GM23338 (cell line): ENCODE measurements around the gene LRFN4. TPM values are rescaled to one million over a fixed set of nuclear protein-coding genes. Genes with fewer than 3 reads are reported as not detected.

Experiments
- ATAC-seq: fragments of 200-7000 bp; cut with Tn5 transposase; 3 replicates; pipeline ENCODE4 v1.9.1; 2020
- DNase-seq: peaks from one replicate; pipeline ENCODE4 v3.0.0-alpha.2; 2015; ENCODE audit warnings: low spot score
- H2AFZ ChIP-seq: fragments of 200-600 bp; sonication (generic); 2 replicates; pipeline ENCODE4 v1.8.0; 2016; ENCODE audit warnings: antibody characterized with exemption, mild to moderate bottlenecking, moderate library complexity
- H3F3A ChIP-seq: fragments of 200-600 bp; sonication (generic); replicated peaks from 2 replicates; pipeline ENCODE4 v1.8.0; 2017; ENCODE audit warnings: antibody characterized with exemption, mixed run types, low read depth
- H3K27ac ChIP-seq: fragments of 200-600 bp; sonication (generic); 2 replicates; pipeline ENCODE4 v1.6.1; 2016; ENCODE audit warnings: low read depth
- H3K27me3 ChIP-seq: fragments of 200-600 bp; sonication (generic); 2 replicates; pipeline ENCODE4 v1.8.0; 2016; ENCODE audit warnings: mild to moderate bottlenecking, mixed run types, moderate library complexity; ENCODE audit not compliant: insufficient read depth
- H3K36me3 ChIP-seq: fragments of 200-600 bp; sonication (generic); 2 replicates; pipeline ENCODE4 v1.8.0; 2016; ENCODE audit warnings: mild to moderate bottlenecking; ENCODE audit not compliant: insufficient read depth
- H3K4me1 ChIP-seq: fragments of 200-600 bp; sonication (generic); 2 replicates; pipeline ENCODE4 v1.8.0; 2016; ENCODE audit warnings: mild to moderate bottlenecking, moderate library complexity; ENCODE audit not compliant: insufficient read depth
- H3K4me2 ChIP-seq: fragments of 200-600 bp; sonication (generic); 2 replicates; pipeline ENCODE4 v1.7.1; 2017; ENCODE audit warnings: mixed run types
- H3K4me3 ChIP-seq: fragments of 200-600 bp; sonication (generic); 2 replicates; pipeline ENCODE4 v1.6.1; 2016; ENCODE audit warnings: mixed run types
- H3K79me2 ChIP-seq: fragments of 200-600 bp; sonication (generic); replicated peaks from 2 replicates; pipeline ENCODE4 v1.8.0; 2017; ENCODE audit warnings: mild to moderate bottlenecking; ENCODE audit not compliant: insufficient read depth
- H3K9me2 ChIP-seq: fragments of 200-600 bp; sonication (generic); 2 replicates; pipeline ENCODE4 v1.8.0; 2017; ENCODE audit not compliant: insufficient read depth
- H4K20me1 ChIP-seq: fragments of 200-600 bp; sonication (generic); replicated peaks from 2 replicates; pipeline ENCODE4 v1.8.0; 2017; ENCODE audit warnings: mild to moderate bottlenecking; ENCODE audit not compliant: insufficient read depth
- H3K27ac Mint-ChIP-seq: 2 replicates; pipeline ENCODE4 v1.8.0; 2020; ENCODE audit warnings: inconsistent platforms, mild to moderate bottlenecking, moderate library complexity, mixed read lengths
- H3K27me3 Mint-ChIP-seq: 3 replicates; pipeline ENCODE4 v1.8.0; 2022; ENCODE audit warnings: low read depth, mild to moderate bottlenecking, moderate library complexity, mixed read lengths, inconsistent platforms; ENCODE audit not compliant: insufficient read depth, poor library complexity
- H3K36me3 Mint-ChIP-seq: 3 replicates; pipeline ENCODE4 v1.8.0; 2021; ENCODE audit warnings: low read depth, mild to moderate bottlenecking, inconsistent platforms, moderate library complexity, mixed read lengths
- H3K4me1 Mint-ChIP-seq: 3 replicates; pipeline ENCODE4 v1.8.0; 2020; ENCODE audit warnings: mild to moderate bottlenecking, inconsistent platforms, mixed read lengths
- H3K4me3 Mint-ChIP-seq: 3 replicates; pipeline ENCODE4 v1.8.0; 2021; ENCODE audit warnings: moderate library complexity, mild to moderate bottlenecking, inconsistent platforms, mixed read lengths
- H3K9me3 Mint-ChIP-seq: 3 replicates; pipeline ENCODE4 v1.8.0; 2020; ENCODE audit warnings: moderate library complexity, mild to moderate bottlenecking, inconsistent platforms, mixed read lengths
- CREB1 ChIP-seq: fragments of 250-450 bp; sonication (Bioruptor Pico); IDR thresholded peaks from 2 replicates; pipeline ENCODE4 v1.5.0; 2020; ENCODE audit warnings: low read depth, mild to moderate bottlenecking, moderate library complexity
- EZH2 ChIP-seq: fragments of 200-600 bp; sonication (generic); IDR thresholded peaks from one replicate; pipeline ENCODE4 v1.8.0; 2017; ENCODE audit warnings: antibody characterized with exemption, mild to moderate bottlenecking, low read depth; ENCODE audit not compliant: unreplicated experiment
- EZH2phosphoT487 ChIP-seq: fragments of 200-600 bp; sonication (generic); IDR thresholded peaks from one replicate; pipeline ENCODE4 v1.8.1; 2018; ENCODE audit warnings: antibody characterized with exemption; ENCODE audit not compliant: unreplicated experiment
- JUNB ChIP-seq: IDR thresholded peaks from one replicate; pipeline ENCODE4 v1.6.1; 2016; ENCODE audit warnings: antibody characterized with exemption; ENCODE audit not compliant: unreplicated experiment
- NANOG ChIP-seq: IDR thresholded peaks from 2 replicates; pipeline ENCODE4 v1.6.1; 2016; ENCODE audit warnings: antibody characterized with exemption, borderline replicate concordance
- POLR2AphosphoS5 ChIP-seq: IDR thresholded peaks from 2 replicates; pipeline ENCODE4 v1.6.1; 2016; ENCODE audit warnings: antibody characterized with exemption, low read depth
- REST ChIP-seq: IDR thresholded peaks from one replicate; pipeline ENCODE4 v1.6.1; 2018; ENCODE audit warnings: antibody characterized with exemption; ENCODE audit not compliant: unreplicated experiment
- STAT1 ChIP-seq: IDR thresholded peaks from one replicate; pipeline ENCODE4 v1.6.1; 2016; ENCODE audit warnings: antibody characterized with exemption; ENCODE audit not compliant: unreplicated experiment
- ZNF114 ChIP-seq: fragments of 250-450 bp; sonication (Bioruptor Pico); IDR thresholded peaks from 2 replicates; pipeline ENCODE4 v1.5.0; 2020; ENCODE audit warnings: mild to moderate bottlenecking, moderate library complexity
- ZNF331 ChIP-seq: fragments of 250-450 bp; sonication (Bioruptor Pico); IDR thresholded peaks from 2 replicates; pipeline ENCODE4 v1.5.0; 2020; ENCODE audit warnings: low read depth, mild to moderate bottlenecking, moderate library complexity
- polyA plus RNA-seq: library from polyadenylated mRNA; unstranded; fragments of >200 nt; fragmentation: Nextera tagmentation; extraction: Ambion mirVana; gene quantifications from 2 replicates; pipeline ENCODE4 v1.2.1, GENCODE V29; 2016
- total RNA-seq: library from RNA; depleted of rRNA; stranded (reverse); fragments of >200 nt; shearing (Covaris generic); gene quantifications from 2 replicates; pipeline ENCODE4 v1.2.3, GENCODE V29; 2014
- TF ChIP-seq, protein P1 (sequence below), 2 experiments: fragments of 200-600 bp in 1 of 2; sonication (generic) in 1 of 2; conservative IDR thresholded peaks; 2 replicates each; pipeline versions ENCODE4 v1.5.1 to v1.6.1; 2016 to 2017; ENCODE audit warnings: antibody characterized with exemption in 2 of 2, low read depth in 2 of 2, mild to moderate bottlenecking in 2 of 2, moderate library complexity in 1 of 2
- TF ChIP-seq, protein P2 (sequence below): fragments of 250-450 bp; sonication (Bioruptor Pico); IDR thresholded peaks from 2 replicates; pipeline ENCODE4 v1.5.0; 2020; ENCODE audit warnings: mild to moderate bottlenecking, moderate library complexity

The LRFN4 gene
- total and polyA plus RNA-seq, 2 experiments from 2014 or later: 9.8 to 63.5 TPM

- no peak overlapping the region for H3K4me2 ChIP-seq
- H3K4me1 Mint-ChIP-seq: peaks cover 52% of the 10 kb centered on the region
- H3K27me3 Mint-ChIP-seq: peaks cover 11% of the 10 kb centered on the region
- H4K20me1 ChIP-seq: no peaks in the 10 kb centered on the region
- no peaks in the 10 kb centered on the region for H3K79me2 ChIP-seq
- ATAC-seq: no peak
- H3K4me3 Mint-ChIP-seq: no peak overlapping the region
- no peaks in the 10 kb centered on the region for H3K9me3 Mint-ChIP-seq
- H2AFZ ChIP-seq: no peak overlapping the region
- H3K9me2 ChIP-seq: no peaks in the 10 kb centered on the region
- H3K27ac ChIP-seq: no peak overlapping the region
- H3F3A ChIP-seq: no peaks in the 10 kb centered on the region
- no peak for DNase-seq
- H3K27ac Mint-ChIP-seq: no peak overlapping the region
- H3K36me3 ChIP-seq: no peaks in the 10 kb centered on the region
- no peak for TF ChIP-seq JUNB
- TF ChIP-seq ZNF114 (CRISPR knock-in tag): no peak
- TF ChIP-seq REST: no peak
- TF ChIP-seq, protein P1, sequence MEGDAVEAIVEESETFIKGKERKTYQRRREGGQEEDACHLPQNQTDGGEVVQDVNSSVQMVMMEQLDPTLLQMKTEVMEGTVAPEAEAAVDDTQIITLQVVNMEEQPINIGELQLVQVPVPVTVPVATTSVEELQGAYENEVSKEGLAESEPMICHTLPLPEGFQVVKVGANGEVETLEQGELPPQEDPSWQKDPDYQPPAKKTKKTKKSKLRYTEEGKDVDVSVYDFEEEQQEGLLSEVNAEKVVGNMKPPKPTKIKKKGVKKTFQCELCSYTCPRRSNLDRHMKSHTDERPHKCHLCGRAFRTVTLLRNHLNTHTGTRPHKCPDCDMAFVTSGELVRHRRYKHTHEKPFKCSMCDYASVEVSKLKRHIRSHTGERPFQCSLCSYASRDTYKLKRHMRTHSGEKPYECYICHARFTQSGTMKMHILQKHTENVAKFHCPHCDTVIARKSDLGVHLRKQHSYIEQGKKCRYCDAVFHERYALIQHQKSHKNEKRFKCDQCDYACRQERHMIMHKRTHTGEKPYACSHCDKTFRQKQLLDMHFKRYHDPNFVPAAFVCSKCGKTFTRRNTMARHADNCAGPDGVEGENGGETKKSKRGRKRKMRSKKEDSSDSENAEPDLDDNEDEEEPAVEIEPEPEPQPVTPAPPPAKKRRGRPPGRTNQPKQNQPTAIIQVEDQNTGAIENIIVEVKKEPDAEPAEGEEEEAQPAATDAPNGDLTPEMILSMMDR (conservative IDR thresholded peaks at IDR 0.05; ENCODE audit: low read depth in 2 of 2): no peak
- no peak for TF ChIP-seq POLR2AphosphoS5
- TF ChIP-seq ZNF331 (CRISPR knock-in tag): no peak
- TF ChIP-seq STAT1: no peak
- TF ChIP-seq EZH2: no peak
- TF ChIP-seq NANOG: no peak
- TF ChIP-seq, protein P2, sequence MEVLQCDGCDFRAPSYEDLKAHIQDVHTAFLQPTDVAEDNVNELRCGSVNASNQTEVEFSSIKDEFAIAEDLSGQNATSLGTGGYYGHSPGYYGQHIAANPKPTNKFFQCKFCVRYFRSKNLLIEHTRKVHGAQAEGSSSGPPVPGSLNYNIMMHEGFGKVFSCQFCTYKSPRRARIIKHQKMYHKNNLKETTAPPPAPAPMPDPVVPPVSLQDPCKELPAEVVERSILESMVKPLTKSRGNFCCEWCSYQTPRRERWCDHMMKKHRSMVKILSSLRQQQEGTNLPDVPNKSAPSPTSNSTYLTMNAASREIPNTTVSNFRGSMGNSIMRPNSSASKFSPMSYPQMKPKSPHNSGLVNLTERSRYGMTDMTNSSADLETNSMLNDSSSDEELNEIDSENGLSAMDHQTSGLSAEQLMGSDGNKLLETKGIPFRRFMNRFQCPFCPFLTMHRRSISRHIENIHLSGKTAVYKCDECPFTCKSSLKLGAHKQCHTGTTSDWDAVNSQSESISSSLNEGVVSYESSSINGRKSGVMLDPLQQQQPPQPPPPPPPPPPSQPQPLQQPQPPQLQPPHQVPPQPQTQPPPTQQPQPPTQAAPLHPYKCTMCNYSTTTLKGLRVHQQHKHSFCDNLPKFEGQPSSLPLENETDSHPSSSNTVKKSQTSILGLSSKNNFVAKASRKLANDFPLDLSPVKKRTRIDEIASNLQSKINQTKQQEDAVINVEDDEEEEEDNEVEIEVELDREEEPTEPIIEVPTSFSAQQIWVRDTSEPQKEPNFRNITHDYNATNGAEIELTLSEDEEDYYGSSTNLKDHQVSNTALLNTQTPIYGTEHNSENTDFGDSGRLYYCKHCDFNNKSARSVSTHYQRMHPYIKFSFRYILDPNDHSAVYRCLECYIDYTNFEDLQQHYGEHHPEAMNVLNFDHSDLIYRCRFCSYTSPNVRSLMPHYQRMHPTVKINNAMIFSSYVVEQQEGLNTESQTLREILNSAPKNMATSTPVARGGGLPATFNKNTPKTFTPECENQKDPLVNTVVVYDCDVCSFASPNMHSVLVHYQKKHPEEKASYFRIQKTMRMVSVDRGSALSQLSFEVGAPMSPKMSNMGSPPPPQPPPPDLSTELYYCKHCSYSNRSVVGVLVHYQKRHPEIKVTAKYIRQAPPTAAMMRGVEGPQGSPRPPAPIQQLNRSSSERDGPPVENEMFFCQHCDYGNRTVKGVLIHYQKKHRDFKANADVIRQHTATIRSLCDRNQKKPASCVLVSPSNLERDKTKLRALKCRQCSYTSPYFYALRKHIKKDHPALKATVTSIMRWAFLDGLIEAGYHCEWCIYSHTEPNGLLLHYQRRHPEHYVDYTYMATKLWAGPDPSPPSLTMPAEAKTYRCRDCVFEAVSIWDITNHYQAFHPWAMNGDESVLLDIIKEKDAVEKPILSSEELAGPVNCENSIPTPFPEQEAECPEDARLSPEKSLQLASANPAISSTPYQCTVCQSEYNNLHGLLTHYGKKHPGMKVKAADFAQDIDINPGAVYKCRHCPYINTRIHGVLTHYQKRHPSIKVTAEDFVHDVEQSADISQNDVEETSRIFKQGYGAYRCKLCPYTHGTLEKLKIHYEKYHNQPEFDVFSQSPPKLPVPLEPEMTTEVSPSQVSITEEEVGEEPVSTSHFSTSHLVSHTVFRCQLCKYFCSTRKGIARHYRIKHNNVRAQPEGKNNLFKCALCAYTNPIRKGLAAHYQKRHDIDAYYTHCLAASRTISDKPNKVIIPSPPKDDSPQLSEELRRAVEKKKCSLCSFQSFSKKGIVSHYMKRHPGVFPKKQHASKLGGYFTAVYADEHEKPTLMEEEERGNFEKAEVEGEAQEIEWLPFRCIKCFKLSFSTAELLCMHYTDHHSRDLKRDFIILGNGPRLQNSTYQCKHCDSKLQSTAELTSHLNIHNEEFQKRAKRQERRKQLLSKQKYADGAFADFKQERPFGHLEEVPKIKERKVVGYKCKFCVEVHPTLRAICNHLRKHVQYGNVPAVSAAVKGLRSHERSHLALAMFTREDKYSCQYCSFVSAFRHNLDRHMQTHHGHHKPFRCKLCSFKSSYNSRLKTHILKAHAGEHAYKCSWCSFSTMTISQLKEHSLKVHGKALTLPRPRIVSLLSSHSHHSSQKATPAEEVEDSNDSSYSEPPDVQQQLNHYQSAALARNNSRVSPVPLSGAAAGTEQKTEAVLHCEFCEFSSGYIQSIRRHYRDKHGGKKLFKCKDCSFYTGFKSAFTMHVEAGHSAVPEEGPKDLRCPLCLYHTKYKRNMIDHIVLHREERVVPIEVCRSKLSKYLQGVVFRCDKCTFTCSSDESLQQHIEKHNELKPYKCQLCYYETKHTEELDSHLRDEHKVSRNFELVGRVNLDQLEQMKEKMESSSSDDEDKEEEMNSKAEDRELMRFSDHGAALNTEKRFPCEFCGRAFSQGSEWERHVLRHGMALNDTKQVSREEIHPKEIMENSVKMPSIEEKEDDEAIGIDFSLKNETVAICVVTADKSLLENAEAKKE (CRISPR knock-in tag): no peak
- no peak for TF ChIP-seq EZH2phosphoT487
- TF ChIP-seq CREB1 (CRISPR knock-in tag): no peak
- no peak overlapping the region for H3K4me3 ChIP-seq
- H3K4me1 ChIP-seq: peaks cover 25% of the 10 kb centered on the region
- H3K36me3 Mint-ChIP-seq: no peaks in the 10 kb centered on the region
- no peaks in the 10 kb centered on the region for H3K27me3 ChIP-seq
Measured at GRCh38 chr11:66907751-66908630, 51.1 kb downstream of the LRFN4 start.
